GM18870 (cell line): Measurements from ENCODE around the gene PCDHB11.
"Not testable (repeated sequence)": the region's sequence is repeated elsewhere in the genome, so short reads cannot be mapped to it uniquely, and the experiment has no call there.

ENCODE experiments used
- ATAC-seq: cut with Tn5 transposase; IDR thresholded peaks from one replicate; pipeline ENCODE4 v1.9.1; 2021; ENCODE audit warnings: moderate library complexity; ENCODE audit not compliant: unreplicated experiment

PCDHB11 gene

DNA sequence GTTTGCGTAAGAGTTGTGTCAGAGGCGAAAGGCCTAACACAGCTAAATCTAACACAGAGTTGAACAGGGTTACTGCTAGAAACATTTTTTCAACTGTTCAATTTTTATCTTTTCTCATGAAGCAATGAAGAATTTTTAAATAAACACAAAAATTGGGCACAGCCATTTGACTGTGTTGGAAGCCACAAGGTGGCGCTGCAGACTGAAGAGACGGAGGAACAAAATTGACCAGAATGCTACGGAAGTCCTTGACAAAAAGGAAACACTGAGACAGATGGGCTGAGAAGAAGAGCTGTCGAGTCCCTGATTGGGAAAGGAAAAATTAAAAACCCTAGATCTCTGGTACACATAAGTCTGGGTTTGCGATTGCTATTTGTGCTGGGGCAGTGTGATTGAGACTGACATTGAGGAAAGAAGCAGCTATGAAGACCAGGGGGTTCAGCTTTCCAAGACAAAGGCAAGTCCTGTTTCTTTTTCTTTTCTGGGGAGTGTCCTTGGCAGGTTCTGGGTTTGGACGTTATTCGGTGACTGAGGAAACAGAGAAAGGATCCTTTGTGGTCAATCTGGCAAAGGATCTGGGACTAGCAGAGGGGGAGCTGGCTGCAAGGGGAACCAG is 12.4 kb upstream of the PCDHB11 start, which contains the start of gene PCDHB9:
TSS of gene PCDHB9 (plus strand) at position 265 of the 616 bp plus-strand sequence. CDS start at position 423, 158 bp downstream.
- ATAC-seq: no peak

DNA sequence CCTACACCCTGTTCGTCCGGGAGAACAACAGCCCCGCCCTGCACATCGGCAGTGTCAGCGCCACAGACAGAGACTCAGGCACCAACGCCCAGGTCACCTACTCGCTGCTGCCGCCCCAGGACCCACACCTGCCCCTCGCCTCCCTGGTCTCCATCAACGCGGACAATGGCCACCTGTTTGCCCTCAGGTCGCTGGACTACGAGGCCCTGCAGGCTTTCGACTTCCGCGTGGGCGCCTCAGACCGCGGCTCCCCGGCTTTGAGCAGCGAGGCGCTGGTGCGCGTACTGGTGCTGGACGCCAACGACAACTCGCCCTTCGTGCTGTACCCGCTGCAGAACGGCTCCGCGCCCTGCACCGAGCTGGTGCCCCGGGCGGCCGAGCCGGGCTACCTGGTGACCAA is 10.7 kb upstream of the PCDHB11 start:
- ATAC-seq: not testable (repeated sequence)

DNA sequence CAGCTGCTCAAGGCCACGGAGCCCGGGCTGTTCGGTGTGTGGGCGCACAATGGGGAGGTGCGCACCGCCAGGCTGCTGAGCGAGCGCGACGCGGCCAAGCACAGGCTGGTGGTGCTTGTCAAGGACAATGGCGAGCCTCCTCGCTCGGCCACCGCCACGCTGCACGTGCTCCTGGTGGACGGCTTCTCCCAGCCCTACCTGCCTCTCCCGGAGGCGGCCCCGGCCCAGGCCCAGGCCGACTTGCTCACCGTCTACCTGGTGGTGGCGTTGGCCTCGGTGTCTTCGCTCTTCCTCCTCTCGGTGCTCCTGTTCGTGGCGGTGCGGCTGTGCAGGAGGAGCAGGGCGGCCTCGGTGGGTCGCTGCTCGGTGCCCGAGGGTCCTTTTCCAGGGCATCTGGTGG is 10.3 kb upstream of the PCDHB11 start:
- not testable (repeated sequence) for ATAC-seq

DNA sequence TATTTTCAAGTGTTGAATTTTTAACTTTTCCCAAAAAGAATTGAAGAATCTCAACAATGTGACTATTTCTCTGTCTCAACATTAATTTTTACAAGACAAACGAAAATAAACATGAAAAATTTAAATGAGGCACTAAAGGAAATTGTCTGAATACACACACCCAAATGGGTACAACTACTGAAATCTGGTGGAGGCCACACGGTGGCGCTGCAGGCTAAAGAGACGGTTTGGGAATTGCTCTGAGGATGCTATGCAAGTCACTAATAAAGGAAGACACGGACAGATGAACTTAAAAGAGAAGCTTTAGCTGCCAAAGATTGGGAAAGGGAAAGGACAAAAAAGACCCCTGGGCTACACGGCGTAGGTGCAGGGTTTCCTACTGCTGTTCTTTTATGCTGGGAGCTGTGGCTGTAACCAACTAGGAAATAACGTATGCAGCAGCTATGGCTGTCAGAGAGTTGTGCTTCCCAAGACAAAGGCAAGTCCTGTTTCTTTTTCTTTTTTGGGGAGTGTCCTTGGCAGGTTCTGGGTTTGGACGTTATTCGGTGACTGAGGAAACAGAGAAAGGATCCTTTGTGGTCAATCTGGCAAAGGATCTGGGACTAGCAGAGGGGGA is 7.2 kb upstream of the PCDHB11 start, which contains the start of gene PCDHB10:
TSS of gene PCDHB10 (plus strand) at position 244 of the 616 bp plus-strand sequence. CDS start at position 444, 200 bp downstream.
- no peak for ATAC-seq

DNA sequence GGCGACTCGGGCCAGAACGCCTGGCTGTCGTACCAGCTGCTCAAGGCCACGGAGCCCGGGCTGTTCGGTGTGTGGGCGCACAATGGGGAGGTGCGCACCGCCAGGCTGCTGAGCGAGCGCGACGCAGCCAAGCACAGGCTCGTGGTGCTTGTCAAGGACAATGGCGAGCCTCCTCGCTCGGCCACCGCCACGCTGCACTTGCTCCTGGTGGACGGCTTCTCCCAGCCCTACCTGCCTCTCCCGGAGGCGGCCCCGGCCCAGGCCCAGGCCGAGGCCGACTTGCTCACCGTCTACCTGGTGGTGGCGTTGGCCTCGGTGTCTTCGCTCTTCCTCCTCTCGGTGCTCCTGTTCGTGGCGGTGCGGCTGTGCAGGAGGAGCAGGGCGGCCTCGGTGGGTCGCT is 5.1 kb upstream of the PCDHB11 start:
- ATAC-seq: not testable (repeated sequence)

DNA sequence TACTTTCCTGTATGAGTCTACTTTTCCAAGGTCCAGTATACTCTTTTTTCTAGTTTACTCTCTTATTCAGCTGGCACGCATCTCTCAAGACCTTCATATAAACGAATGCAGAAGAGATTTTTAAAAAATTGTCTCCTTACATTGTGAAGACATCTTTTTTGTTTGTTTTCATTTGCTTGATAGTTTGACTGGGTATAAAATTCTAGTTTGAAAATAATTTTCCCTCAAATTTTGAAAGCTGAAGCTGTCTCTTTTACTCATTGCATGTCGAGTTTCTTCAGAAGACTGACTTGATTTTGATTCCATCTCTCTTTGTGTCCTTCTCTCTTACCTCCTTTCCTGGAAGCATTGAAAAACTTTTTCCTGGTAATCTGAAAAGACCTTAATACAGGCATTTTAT is 3.1 kb upstream of the PCDHB11 start:
- no peak for ATAC-seq

DNA sequence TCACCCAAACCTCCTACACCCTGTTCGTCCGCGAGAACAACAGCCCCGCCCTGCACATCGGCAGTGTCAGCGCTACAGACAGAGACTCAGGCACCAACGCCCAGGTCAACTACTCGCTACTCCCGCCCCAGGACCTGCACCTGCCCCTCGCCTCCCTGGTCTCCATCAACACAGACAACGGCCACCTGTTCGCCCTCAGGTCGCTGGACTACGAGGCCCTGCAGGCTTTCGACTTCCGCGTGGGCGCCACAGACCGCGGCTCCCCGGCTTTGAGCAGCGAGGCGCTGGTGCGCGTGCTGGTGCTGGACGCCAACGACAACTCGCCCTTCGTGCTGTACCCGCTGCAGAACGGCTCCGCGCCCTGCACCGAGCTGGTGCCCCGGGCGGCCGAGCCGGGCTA is 1.7 kb downstream of the PCDHB11 start:
- ATAC-seq: not testable (repeated sequence)

DNA sequence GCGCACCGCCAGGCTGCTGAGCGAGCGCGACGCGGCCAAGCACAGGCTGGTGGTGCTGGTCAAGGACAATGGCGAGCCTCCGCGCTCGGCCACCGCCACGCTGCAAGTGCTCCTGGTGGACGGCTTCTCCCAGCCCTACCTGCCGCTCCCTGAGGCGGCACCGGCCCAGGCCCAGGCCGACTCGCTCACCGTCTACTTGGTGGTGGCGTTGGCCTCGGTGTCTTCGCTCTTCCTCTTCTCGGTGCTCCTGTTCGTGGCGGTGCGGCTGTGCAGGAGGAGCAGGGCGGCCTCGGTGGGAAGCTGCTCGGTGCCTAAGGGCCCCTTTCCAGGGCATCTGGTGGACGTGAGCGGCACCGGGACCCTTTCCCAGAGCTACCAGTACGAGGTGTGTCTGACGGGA is 2.2 kb downstream of the PCDHB11 start:
- not testable (repeated sequence) for ATAC-seq

DNA sequence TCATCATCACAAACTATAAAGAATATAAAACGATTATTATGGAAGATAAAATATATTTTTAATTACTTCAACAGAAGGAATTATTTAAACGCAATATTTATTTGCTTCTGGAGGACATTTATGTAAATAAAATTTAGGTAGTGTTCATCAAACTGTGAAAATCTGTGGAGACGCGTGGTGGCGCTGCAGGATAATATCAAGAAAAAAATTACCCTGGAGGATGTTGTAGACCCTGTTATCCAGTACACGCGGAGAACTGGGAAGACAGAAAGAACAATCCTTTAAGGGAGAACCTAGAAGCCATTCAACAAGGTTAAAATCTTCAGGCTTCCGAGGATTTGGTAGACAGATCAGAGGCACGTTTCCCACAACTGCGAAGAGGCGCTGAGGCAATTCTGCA is 9.1 kb downstream of the PCDHB11 start, which contains the start of gene PCDHB12:
TSS of gene PCDHB12 (plus strand) at position 242 of the 400 bp plus-strand sequence. CDS start 189 bp downstream, outside the sequence.
- no peak for ATAC-seq

DNA sequence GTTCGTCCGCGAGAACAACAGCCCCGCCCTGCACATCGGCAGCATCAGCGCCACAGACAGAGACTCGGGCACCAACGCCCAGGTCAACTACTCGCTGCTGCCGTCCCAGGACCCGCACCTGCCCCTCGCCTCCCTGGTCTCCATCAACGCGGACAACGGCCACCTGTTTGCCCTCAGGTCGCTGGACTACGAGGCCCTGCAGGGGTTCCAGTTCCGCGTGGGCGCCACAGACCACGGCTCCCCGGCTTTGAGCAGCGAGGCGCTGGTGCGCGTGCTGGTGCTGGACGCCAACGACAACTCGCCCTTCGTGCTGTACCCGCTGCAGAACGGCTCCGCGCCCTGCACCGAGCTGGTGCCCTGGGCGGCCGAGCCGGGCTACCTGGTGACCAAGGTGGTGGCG is 10.9 kb downstream of the PCDHB11 start:
- not testable (repeated sequence) for ATAC-seq

DNA sequence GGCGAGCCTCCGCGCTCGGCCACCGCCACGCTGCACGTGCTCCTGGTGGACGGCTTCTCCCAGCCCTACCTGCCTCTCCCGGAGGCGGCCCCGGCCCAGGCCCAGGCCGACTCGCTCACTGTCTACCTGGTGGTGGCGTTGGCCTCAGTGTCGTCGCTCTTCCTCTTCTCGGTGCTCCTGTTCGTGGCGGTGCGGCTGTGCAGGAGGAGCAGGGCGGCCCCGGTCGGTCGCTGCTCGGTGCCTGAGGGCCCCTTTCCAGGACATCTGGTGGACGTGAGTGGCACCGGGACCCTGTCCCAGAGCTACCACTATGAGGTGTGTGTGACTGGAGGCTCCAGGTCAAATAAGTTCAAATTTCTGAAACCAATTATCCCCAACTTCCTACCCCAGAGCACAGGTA is 11.4 kb downstream of the PCDHB11 start:
- ATAC-seq: not testable (repeated sequence)

DNA sequence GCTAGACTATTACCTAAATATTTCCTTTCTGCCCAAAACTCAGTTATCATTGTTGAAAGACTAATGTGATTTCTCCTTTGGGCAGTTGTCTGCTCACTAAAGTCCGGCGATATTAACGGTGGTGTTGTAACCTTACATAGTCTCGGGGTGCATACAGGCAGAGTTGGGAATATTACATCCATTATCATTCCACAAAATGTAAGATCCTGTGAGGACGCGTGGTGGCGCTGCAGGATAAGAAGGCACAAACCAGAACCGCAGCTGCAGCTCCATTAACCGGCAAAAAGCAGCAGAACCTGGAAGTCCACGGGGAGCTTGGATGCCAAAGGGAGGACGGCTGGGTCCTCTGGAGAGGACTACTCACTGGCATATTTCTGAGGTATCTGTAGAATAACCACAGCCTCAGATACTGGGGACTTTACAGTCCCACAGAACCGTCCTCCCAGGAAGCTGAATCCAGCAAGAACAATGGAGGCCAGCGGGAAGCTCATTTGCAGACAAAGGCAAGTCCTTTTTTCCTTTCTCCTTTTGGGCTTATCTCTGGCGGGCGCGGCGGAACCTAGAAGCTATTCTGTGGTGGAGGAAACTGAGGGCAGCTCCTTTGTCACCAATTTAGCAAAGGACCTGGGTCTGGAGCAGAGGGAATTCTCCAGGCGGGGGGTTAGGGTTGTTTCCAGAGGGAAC is 14.4 kb downstream of the PCDHB11 start, which contains the start of gene PCDHB13:
TSS of gene PCDHB13 (plus strand) at position 264 of the 684 bp plus-strand sequence. CDS start at position 469, 205 bp downstream.
- not testable (repeated sequence) for ATAC-seq

DNA sequence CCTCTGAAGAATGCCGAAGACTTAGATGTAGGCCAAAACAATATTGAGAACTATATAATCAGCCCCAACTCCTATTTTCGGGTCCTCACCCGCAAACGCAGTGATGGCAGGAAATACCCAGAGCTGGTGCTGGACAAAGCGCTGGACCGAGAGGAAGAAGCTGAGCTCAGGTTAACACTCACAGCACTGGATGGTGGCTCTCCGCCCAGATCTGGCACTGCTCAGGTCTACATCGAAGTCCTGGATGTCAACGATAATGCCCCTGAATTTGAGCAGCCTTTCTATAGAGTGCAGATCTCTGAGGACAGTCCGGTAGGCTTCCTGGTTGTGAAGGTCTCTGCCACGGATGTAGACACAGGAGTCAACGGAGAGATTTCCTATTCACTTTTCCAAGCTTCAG is 15.2 kb downstream of the PCDHB11 start:
- ATAC-seq: not testable (repeated sequence)

DNA sequence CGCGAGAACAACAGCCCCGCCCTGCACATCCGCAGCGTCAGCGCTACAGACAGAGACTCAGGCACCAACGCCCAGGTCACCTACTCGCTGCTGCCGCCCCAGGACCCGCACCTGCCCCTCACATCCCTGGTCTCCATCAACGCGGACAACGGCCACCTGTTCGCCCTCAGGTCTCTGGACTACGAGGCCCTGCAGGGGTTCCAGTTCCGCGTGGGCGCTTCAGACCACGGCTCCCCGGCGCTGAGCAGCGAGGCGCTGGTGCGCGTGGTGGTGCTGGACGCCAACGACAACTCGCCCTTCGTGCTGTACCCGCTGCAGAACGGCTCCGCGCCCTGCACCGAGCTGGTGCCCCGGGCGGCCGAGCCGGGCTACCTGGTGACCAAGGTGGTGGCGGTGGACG is 16.1 kb downstream of the PCDHB11 start:
- not testable (repeated sequence) for ATAC-seq

DNA sequence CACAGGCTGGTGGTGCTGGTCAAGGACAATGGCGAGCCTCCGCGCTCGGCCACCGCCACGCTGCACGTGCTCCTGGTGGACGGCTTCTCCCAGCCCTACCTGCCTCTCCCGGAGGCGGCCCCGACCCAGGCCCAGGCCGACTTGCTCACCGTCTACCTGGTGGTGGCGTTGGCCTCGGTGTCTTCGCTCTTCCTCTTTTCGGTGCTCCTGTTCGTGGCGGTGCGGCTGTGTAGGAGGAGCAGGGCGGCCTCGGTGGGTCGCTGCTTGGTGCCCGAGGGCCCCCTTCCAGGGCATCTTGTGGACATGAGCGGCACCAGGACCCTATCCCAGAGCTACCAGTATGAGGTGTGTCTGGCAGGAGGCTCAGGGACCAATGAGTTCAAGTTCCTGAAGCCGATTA is 16.6 kb downstream of the PCDHB11 start:
- ATAC-seq: not testable (repeated sequence)

DNA sequence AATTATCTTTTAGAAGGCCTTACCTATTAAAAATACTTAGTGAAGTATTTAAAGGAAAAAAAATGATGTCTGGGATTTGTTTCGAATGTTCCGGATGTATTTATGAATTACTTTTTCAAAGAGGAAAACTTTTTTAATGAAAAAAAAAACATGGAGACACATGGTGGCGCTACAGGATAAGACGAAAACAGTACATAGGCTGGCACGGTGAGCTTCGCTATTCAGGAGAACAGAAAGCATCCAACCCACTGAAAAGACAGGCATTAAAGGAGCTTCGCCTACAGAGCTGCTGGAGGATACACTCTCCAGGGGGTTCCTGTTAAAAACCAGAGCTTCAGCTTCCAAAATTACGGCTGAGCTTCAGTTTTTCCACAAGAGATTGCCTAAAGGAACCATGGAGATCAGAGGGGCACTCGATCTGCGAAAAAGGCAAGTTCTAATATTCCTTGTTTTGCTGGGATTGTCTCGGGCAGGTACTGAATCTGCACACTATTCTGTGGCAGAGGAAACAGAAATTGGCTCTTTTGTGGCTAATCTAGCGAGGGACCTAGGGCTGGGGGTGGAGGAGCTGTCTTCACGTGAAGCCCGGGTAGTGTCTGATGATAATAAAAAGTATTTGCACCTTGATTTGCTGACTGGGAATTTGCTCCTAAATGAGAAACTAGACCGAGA is 23.8 kb downstream of the PCDHB11 start, which contains the start of gene PCDHB14:
TSS of gene PCDHB14 (plus strand) at position 232 of the 672 bp plus-strand sequence. CDS start at position 395, 163 bp downstream.
- no peak for ATAC-seq

DNA sequence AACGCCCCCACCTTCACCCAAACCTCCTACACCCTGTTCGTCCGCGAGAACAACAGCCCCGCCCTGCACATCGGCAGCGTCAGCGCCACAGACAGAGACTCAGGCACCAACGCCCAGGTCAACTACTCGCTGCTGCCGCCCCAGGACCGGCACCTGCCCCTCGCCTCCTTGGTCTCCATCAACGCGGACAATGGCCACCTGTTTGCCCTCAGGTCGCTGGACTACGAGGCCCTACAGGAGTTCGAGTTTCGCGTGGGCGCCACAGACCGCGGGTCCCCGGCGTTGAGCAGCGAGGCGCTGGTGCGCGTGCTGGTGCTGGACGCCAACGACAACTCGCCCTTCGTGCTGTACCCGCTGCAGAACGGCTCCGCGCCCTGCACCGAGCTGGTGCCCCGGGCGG is 25.4 kb downstream of the PCDHB11 start:
- not testable (repeated sequence) for ATAC-seq

DNA sequence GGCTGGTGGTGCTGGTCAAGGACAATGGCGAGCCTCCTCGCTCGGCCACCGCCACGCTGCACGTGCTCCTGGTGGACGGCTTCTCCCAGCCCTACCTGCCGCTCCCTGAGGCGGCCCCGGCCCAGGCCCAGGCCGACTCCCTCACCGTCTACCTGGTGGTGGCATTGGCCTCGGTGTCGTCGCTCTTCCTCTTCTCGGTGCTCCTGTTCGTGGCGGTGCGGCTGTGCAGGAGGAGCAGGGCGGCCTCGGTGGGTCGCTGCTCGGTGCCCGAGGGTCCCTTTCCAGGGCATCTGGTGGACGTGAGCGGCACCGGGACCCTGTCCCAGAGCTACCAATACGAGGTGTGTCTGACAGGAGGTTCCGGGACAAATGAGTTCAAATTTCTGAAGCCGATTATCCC is 26.0 kb downstream of the PCDHB11 start:
- ATAC-seq: not testable (repeated sequence)

DNA sequence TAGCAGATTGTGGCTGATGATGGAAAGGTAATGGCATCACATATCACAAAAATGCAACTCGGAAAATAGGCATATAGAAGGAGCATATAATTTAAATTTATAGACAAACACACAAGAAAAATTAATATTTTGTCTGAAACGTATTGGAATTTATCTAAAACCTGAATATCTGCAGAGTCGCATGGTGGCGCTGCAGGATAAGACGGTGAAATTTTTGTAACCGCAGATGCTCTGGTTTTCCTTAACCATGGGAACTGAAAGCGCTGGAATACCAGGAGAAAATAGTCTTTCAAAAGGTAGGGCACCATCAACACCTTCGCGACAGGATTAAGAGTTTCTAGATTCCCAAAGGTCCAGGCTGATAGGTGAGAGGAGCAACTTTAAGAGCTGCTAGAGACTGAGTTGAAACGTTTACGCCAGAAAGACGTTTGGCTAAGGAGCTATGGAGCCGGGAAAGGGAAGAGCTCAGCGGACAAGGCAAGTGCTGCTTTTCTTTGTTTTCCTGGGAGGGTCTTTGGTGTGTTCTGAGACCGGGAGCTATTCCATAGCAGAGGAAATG is 34.8 kb downstream of the PCDHB11 start:
- no peak for ATAC-seq

DNA sequence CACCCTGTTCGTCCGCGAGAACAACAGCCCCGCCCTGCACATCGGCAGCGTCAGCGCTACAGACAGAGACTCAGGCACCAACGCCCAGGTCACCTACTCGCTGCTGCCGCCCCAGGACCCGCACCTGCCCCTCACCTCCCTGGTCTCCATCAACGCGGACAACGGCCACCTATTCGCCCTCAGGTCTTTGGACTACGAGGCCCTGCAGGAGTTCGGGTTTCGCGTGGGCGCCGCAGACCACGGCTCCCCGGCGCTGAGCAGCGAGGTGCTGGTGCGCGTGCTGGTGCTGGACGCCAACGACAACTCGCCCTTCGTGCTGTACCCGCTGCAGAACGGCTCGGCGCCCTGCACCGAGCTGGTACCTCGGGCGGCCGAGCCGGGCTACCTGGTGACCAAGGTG is 36.5 kb downstream of the PCDHB11 start:
- ATAC-seq: not testable (repeated sequence)
